ENCODE results near the gene LHPP.
"Not testable (repeated sequence)": the region's sequence is repeated elsewhere in the genome, so short reads cannot be mapped to it uniquely, and the experiment has no call there.

The LHPP gene

DNA sequence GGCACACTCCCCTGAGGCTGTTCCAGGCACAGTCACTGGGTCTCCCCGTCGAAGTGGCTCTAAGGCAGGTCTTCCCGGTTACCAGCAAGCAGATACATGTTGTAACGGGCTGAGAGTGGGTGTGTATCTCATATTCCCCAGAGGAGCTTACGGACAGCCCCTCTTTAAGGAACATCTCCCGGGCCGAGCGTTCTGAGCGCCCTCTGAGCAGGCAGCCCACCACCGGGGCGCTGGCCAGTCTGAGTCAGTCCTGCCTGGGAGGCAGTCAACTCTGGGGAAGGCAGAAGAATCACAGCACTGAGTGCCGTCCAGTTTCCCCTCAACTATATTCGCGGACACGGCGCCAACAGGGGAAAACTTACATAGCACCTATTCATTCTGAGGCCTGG lies 117.4 kb downstream of the LHPP start:
- Histone ChIP-seq H3K27me3 (replicated peaks in 2 of 5; ENCODE audit: control insufficient read depth in 4 of 5, insufficient read depth in 5 of 5, low read length in 4 of 5) (no peaks in the 10 kb centered on the region), H3K4me3 (ENCODE audit: control insufficient read depth in 1 of 7, extremely low read depth in 1 of 7, insufficient read depth in 4 of 7, low read depth in 2 of 7, low read length in 6 of 7) (no peak overlapping the region), H3K9me3 (ENCODE audit: control extremely low read depth in 1 of 5, control insufficient read depth in 4 of 5, insufficient read depth in 2 of 5, low read depth in 1 of 5, low read length in 4 of 5) (no peaks in the 10 kb centered on the region), H3K36me3 (ENCODE audit: control insufficient read depth in 4 of 4, insufficient read depth in 4 of 4, low read length in 3 of 4) (no peaks in the 10 kb centered on the region), H3K27ac (ENCODE audit: insufficient read depth in 1 of 2, low read depth in 1 of 2, low read length in 2 of 2, poor library complexity in 1 of 2, severe bottlenecking in 2 of 2) (no peak overlapping the region), H3K4me1 (ENCODE audit: control extremely low read depth in 1 of 4, control insufficient read depth in 4 of 4, insufficient read depth in 4 of 4, low read length in 3 of 4) (no peaks in the 10 kb centered on the region)
- ChIA-PET CTCF (no interaction called here), POLR2A (no interaction called here)
- WGBS (ENCODE audit: insufficient coverage) = 96% methylated on average over 14 of the region's 16 CpGs
- no peak for DNase-seq

DNA sequence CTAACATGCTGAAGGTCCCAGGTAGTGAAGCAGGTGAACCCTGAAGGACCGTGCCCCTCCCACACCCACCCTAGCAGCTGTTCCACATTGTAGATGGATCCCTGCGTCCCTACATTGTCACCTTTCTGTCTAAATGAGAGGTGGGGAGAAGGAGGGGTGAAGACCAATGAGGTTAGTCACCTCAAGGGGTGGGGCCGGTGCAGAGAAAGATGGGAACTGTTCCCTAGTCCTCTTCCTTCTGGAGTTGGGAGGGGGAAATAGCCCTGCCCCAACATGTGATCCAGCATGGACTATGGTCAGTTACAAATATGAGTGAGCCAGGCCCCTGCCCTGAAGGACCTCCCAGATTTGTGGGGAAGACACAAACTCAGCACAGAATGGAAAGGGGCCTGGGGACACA lies 124.5 kb downstream of the LHPP start:
- no peak overlapping the region for H3K27ac ChIP-seq (ENCODE audit: insufficient read depth in 1 of 2, low read depth in 1 of 2, low read length in 2 of 2, poor library complexity in 1 of 2, severe bottlenecking in 2 of 2)
- peaks cover 0 to 17% (median 14%) of the 10 kb centered on the region in 4 experiments for H3K4me1 ChIP-seq (ENCODE audit: control extremely low read depth in 1 of 4, control insufficient read depth in 4 of 4, insufficient read depth in 4 of 4, low read length in 3 of 4)
- no peak overlapping the region for H3K4me3 ChIP-seq (ENCODE audit: control insufficient read depth in 1 of 7, extremely low read depth in 1 of 7, insufficient read depth in 4 of 7, low read depth in 2 of 7, low read length in 6 of 7)
- ChIA-PET CTCF (interaction anchor here (1.0 kb wide), 1 partner anchor 78 kb away, joined by 3 read pairs; no protein-coding TSS in a partner anchor), POLR2A (no interaction called here)
- WGBS (ENCODE audit: insufficient coverage) = 100% methylated on average over 1 of the region's 3 CpGs
- peaks cover 0 to 3% (median 0%) of the 10 kb centered on the region in 5 experiments for H3K27me3 ChIP-seq (replicated peaks in 2 of 5; ENCODE audit: control insufficient read depth in 4 of 5, insufficient read depth in 5 of 5, low read length in 4 of 5)
- DNase-seq = no peak
- no peaks in the 10 kb centered on the region for H3K36me3 ChIP-seq (ENCODE audit: control insufficient read depth in 4 of 4, insufficient read depth in 4 of 4, low read length in 3 of 4)
- no peaks in the 10 kb centered on the region for H3K9me3 ChIP-seq (ENCODE audit: control extremely low read depth in 1 of 5, control insufficient read depth in 4 of 5, insufficient read depth in 2 of 5, low read depth in 1 of 5, low read length in 4 of 5)

DNA sequence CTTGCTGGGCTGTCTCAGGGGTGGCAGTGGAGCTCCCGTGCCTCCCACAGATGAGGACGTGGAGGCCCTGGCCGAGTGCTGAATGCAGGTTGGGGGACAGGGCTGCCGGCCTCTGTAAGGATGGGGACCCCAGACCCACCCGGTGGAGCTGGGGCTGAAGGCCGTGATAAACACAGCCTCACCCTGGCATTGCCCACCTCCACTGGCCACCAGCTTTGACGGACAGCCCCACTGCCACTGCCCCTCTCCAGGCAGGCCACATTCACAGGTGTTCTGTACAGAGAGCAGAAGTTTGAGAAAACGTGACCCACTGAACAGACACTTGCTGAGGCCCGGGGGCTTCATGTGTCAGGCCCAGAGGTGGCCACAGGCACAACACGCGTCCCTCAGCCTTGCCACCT lies 126.2 kb downstream of the LHPP start:
- ChIA-PET CTCF (no interaction called here), POLR2A (no interaction called here)
- Histone ChIP-seq H3K4me1 (ENCODE audit: control extremely low read depth in 1 of 4, control insufficient read depth in 4 of 4, insufficient read depth in 4 of 4, low read length in 3 of 4) (peaks cover 0 to 17% (median 14%) of the 10 kb centered on the region in 4 experiments), H3K36me3 (ENCODE audit: control insufficient read depth in 4 of 4, insufficient read depth in 4 of 4, low read length in 3 of 4) (no peaks in the 10 kb centered on the region), H3K4me3 (ENCODE audit: control insufficient read depth in 1 of 7, extremely low read depth in 1 of 7, insufficient read depth in 4 of 7, low read depth in 2 of 7, low read length in 6 of 7) (no peak overlapping the region), H3K27me3 (replicated peaks in 2 of 5; ENCODE audit: control insufficient read depth in 4 of 5, insufficient read depth in 5 of 5, low read length in 4 of 5) (peaks cover 0 to 3% (median 0%) of the 10 kb centered on the region in 5 experiments), H3K9me3 (ENCODE audit: control extremely low read depth in 1 of 5, control insufficient read depth in 4 of 5, insufficient read depth in 2 of 5, low read depth in 1 of 5, low read length in 4 of 5) (peaks cover 0 to 3% (median 0%) of the 10 kb centered on the region in 5 experiments), H3K27ac (ENCODE audit: insufficient read depth in 1 of 2, low read depth in 1 of 2, low read length in 2 of 2, poor library complexity in 1 of 2, severe bottlenecking in 2 of 2) (no peak overlapping the region)
- no peak for DNase-seq
- 94% methylated on average over 11 of the region's 11 CpGs for WGBS (ENCODE audit: insufficient coverage)

DNA sequence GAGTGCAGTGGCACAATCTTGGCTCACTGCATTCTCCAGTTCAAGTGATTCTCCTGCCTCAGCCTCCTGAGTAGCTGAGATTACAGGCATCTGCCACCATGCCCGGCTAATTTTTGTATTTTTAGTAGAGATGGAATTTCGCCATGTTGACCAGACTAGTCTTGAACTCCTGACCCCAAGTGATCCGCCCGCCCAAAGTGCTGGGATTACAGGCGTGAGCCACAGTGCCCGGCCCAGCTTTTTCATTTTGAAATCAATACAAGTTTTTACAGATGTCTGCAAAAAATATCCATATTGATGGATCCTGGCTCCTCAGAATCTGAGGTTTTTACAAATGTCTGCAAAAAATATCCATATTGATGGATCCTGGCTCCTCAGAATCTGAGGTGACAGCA lies 126.7 kb downstream of the LHPP start:
- peaks cover 0 to 17% (median 14%) of the 10 kb centered on the region in 4 experiments for H3K4me1 ChIP-seq (ENCODE audit: control extremely low read depth in 1 of 4, control insufficient read depth in 4 of 4, insufficient read depth in 4 of 4, low read length in 3 of 4)
- POLR2A ChIA-PET; H3K9me3 ChIP-seq (ENCODE audit: control extremely low read depth in 1 of 5, control insufficient read depth in 4 of 5, insufficient read depth in 2 of 5, low read depth in 1 of 5, low read length in 4 of 5); H3K27ac ChIP-seq (ENCODE audit: insufficient read depth in 1 of 2, low read depth in 1 of 2, low read length in 2 of 2, poor library complexity in 1 of 2, severe bottlenecking in 2 of 2); DNase-seq; H3K36me3 ChIP-seq (ENCODE audit: control insufficient read depth in 4 of 4, insufficient read depth in 4 of 4, low read length in 3 of 4); H3K27me3 ChIP-seq (replicated peaks in 2 of 5; ENCODE audit: control insufficient read depth in 4 of 5, insufficient read depth in 5 of 5, low read length in 4 of 5): not testable (repeated sequence)
- 96% methylated on average over 5 of the region's 6 CpGs for WGBS (ENCODE audit: insufficient coverage)
- peak overlapping the region in 1 of 7 experiments; percentile 40 for H3K4me3 ChIP-seq (ENCODE audit: control insufficient read depth in 1 of 7, extremely low read depth in 1 of 7, insufficient read depth in 4 of 7, low read depth in 2 of 7, low read length in 6 of 7)
- CTCF ChIA-PET = interaction anchor here (0.9 kb wide), 1 partner anchor 9 kb away, joined by 3 read pairs; no protein-coding TSS in a partner anchor

DNA sequence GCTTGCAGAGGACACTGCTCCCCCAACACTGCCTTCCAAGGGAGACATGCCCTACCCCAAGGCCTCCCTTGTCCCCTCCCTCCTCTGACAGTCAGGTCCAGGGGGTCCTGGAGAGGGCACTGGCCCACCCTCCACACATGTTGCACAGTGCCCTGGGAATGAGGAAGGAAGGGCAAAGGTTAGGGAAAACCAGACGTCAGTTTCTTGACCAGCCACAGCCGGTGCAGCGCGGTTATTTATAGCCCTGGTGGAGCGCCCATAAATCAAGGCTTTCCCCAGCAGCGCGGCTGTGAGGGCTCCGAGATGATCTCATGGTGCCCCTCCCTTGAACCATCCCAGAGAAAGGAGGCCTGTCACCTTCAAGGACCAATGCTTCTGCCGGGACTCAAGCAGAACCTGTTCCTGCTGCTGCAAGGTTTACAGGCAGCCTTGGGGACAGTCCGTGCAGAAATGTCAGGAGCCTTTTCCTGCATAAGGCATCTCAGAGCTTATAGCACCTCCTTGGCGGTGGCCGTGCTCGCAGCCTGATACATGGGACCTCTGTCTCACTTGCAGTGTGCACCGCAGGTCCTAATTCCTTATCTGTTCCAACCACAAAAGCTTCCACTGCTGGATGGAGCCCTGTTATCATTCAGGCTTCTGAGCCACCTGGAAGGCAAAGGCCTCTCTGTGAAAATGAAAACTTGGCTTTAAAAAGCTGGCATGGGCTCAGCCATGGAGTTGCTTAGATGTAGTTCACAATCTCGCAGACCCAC lies 127.3 kb downstream of the LHPP start:
- H3K27ac ChIP-seq (ENCODE audit: insufficient read depth in 1 of 2, low read depth in 1 of 2, low read length in 2 of 2, poor library complexity in 1 of 2, severe bottlenecking in 2 of 2) = no peak overlapping the region
- H3K27me3 ChIP-seq (replicated peaks in 2 of 5; ENCODE audit: control insufficient read depth in 4 of 5, insufficient read depth in 5 of 5, low read length in 4 of 5) = peaks cover 0 to 3% (median 0%) of the 10 kb centered on the region in 5 experiments
- peak; percentile 31 to 74 (median 62) for DNase-seq
- 11% methylated on average over 10 of the region's 15 CpGs for WGBS (ENCODE audit: insufficient coverage)
- H3K9me3 ChIP-seq (ENCODE audit: control extremely low read depth in 1 of 5, control insufficient read depth in 4 of 5, insufficient read depth in 2 of 5, low read depth in 1 of 5, low read length in 4 of 5) = peaks cover 0 to 3% (median 0%) of the 10 kb centered on the region in 5 experiments
- H3K4me1 ChIP-seq (ENCODE audit: control extremely low read depth in 1 of 4, control insufficient read depth in 4 of 4, insufficient read depth in 4 of 4, low read length in 3 of 4) = peaks cover 0 to 17% (median 14%) of the 10 kb centered on the region in 4 experiments
- peak overlapping the region in 2 of 7 experiments; percentile 32 to 40 for H3K4me3 ChIP-seq (ENCODE audit: control insufficient read depth in 1 of 7, extremely low read depth in 1 of 7, insufficient read depth in 4 of 7, low read depth in 2 of 7, low read length in 6 of 7)
- no peaks in the 10 kb centered on the region for H3K36me3 ChIP-seq (ENCODE audit: control insufficient read depth in 4 of 4, insufficient read depth in 4 of 4, low read length in 3 of 4)
- ChIA-PET POLR2A (no interaction called here), CTCF (interaction anchor here (0.6 to 0.9 kb wide), 2 partner anchors 9 to 206 kb away, joined by 3 to 4 read pairs; no protein-coding TSS in a partner anchor)

DNA sequence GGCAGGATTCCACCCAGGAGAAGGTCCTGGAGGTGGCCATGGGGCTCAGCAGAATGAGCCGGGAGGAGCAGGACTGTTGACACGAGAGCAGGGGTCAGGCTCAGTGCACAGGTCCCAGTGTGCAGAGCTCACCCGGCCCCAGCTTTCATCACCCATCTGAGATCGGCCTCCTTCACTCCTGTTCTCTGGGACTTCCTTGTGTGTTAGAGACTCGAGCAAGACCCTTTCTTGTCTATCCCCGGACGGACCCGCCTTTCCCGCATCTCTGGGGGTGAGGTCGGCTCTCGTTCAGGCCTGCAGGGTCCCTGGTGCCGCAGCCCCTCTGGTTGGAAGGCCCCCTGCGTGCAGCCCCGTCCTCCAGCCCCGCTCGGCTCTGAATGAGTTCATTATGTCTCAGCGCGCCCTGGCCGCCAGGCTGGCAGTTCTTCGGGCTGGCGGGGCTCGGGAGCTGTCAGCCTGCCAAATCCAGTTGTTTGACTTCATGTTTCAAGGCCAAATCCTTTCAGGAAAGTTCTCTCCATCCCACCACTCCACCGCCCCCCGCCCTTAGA lies 127.9 kb downstream of the LHPP start:
- no peak for DNase-seq
- Histone ChIP-seq H3K9me3 (ENCODE audit: control extremely low read depth in 1 of 5, control insufficient read depth in 4 of 5, insufficient read depth in 2 of 5, low read depth in 1 of 5, low read length in 4 of 5) (peaks cover 0 to 3% (median 0%) of the 10 kb centered on the region in 5 experiments), H3K4me3 (ENCODE audit: control insufficient read depth in 1 of 7, extremely low read depth in 1 of 7, insufficient read depth in 4 of 7, low read depth in 2 of 7, low read length in 6 of 7) (no peak overlapping the region), H3K4me1 (ENCODE audit: control extremely low read depth in 1 of 4, control insufficient read depth in 4 of 4, insufficient read depth in 4 of 4, low read length in 3 of 4) (peaks cover 0 to 17% (median 14%) of the 10 kb centered on the region in 4 experiments), H3K36me3 (ENCODE audit: control insufficient read depth in 4 of 4, insufficient read depth in 4 of 4, low read length in 3 of 4) (no peaks in the 10 kb centered on the region), H3K27ac (ENCODE audit: insufficient read depth in 1 of 2, low read depth in 1 of 2, low read length in 2 of 2, poor library complexity in 1 of 2, severe bottlenecking in 2 of 2) (no peak overlapping the region), H3K27me3 (replicated peaks in 2 of 5; ENCODE audit: control insufficient read depth in 4 of 5, insufficient read depth in 5 of 5, low read length in 4 of 5) (peaks cover 0 to 3% (median 0%) of the 10 kb centered on the region in 5 experiments)
- ChIA-PET POLR2A (no interaction called here), CTCF (no interaction called here)
- 96% methylated on average over 24 of the region's 24 CpGs for WGBS (ENCODE audit: insufficient coverage)
